ENCODE measurements around the gene CBX7.

DNA sequence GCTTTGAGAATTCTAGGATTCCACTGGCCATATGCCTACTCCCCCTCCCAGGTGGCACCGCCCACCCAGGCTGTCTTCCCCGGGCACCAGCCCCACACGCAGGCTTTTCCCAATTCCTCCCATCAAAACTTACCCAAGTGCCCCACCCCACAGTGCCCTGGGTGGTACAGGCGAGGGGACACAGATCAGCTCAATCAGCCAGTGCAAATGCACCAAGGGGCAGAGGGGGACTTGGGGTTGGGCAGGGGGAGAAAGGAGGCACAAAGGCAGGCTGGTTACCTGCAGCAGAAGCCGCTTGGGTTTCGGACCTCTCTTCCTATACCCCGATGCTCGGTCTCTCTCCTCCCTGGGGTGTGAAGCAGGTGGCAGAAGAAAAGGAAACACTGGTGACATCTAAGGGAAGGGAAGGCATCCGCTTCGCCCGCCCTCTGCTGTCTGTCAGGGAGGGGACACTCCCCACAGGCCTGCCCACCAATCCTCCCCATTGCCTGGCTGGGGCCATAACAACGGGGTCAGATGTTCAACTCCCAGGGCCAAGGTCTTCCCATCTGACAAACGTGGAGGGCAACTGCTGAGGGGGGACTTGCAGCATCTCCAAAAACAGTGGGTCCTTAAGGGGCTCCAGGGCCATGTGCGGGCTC lies 14.0 kb downstream of the CBX7 start:
- no peak for TF ChIP-seq CTCF (IDR thresholded peaks at IDR 0.05 in 8 of 11, conservative IDR thresholded peaks at IDR 0.05 in 3 of 11)
- no peak for TF ChIP-seq POLR2A (IDR thresholded peaks at IDR 0.05)
- TF ChIP-seq POLR2AphosphoS5 (IDR thresholded peaks at IDR 0.05): no peak

All from spleen (tissue), 7 donors.